GM12878 (cell line): ENCODE measurements around the gene PKHD1. TPM values are rescaled to one million over a fixed set of nuclear protein-coding genes. Genes with fewer than 3 reads are reported as not detected.

Experiments used
- ATAC-seq: fragments of 200-7000 bp; cut with Tn5 transposase; 3 replicates; pipeline ENCODE4 v1.9.1; 2020; ENCODE audit warnings: mild to moderate bottlenecking, moderate library complexity
- BruUV-seq: library from RNA; stranded (reverse); fragments of 400-500 nt; replicated peaks from 2 replicates; lab custom pipeline; 2021; lab: Mats Ljungman, UMichigan
- CTCF ChIA-PET: fragments of 300-600 bp; sonication (Branson Sonifier 250); formaldehyde crosslinking; extraction: SDS; loops from one replicate; lab custom pipeline; 2021; ENCODE audit warnings: inconsistent platforms; lab: Yijun Ruan, JAX
- POLR2A ChIA-PET: fragments of 350-600 bp; formaldehyde crosslinking; extraction: SDS; loops from one replicate; lab custom pipeline; 2021; ENCODE audit warnings: inconsistent platforms; lab: Charles Lee
- RAD21 ChIA-PET: fragments of 300-600 bp; sonication (Branson Sonifier 250); formaldehyde crosslinking; loops from one replicate; lab custom pipeline; 2023; ENCODE audit warnings: antibody characterized with exemption; ENCODE audit not compliant: unreplicated experiment; lab: Charles Lee
- SMC1A ChIA-PET: fragments of 300-600 bp; sonication (Branson Sonifier 250); formaldehyde crosslinking; loops from one replicate; lab custom pipeline; 2023; ENCODE audit not compliant: unreplicated experiment, uncharacterized antibody; lab: Charles Lee
- DNase-seq: peaks from one replicate; pipeline ENCODE4 v3.0.0-alpha.2; 2011; ENCODE audit warnings: low read depth, low spot score
- FAIRE-seq: peaks from 3 replicates; lab custom pipeline; 2011; peaks lifted over from hg19 to GRCh38; lab: Jason Lieb, UNC
- H2AFZ ChIP-seq: 2 replicates; pipeline ENCODE4 v1.6.0; 2011; ENCODE audit warnings: low read depth, low read length, control low read depth; ENCODE audit not compliant: control insufficient read depth
- H3K27ac ChIP-seq: 2 replicates; pipeline ENCODE4 v1.5.1; 2011; ENCODE audit warnings: control low read depth; ENCODE audit not compliant: control insufficient read depth, insufficient read depth
- H3K27me3 ChIP-seq, 2 experiments: replicated peaks in 1 of 2; 2 replicates each; pipeline versions ENCODE4 v1.6.0 to v1.6.1; 2011; ENCODE audit warnings: low read length in 1 of 2; ENCODE audit not compliant: control insufficient read depth in 2 of 2, insufficient read depth in 2 of 2
- H3K36me3 ChIP-seq, 2 experiments: 2 replicates each; pipeline ENCODE4 v1.5.1; 2011; ENCODE audit warnings: low read length in 1 of 2; ENCODE audit not compliant: control insufficient read depth in 2 of 2, insufficient read depth in 2 of 2
- H3K4me1 ChIP-seq: 2 replicates; pipeline ENCODE4 v1.6.1; 2011; ENCODE audit warnings: mild to moderate bottlenecking, low read length, moderate library complexity, mixed read lengths; ENCODE audit not compliant: control insufficient read depth, insufficient read depth
- H3K4me2 ChIP-seq: 2 replicates; pipeline ENCODE4 v1.6.0; 2011; ENCODE audit warnings: control low read depth; ENCODE audit not compliant: control insufficient read depth, insufficient read depth
- H3K4me3 ChIP-seq: fragments of 200-600 bp; sonication (generic); 2 replicates; pipeline ENCODE4 v1.5.1; 2016
- H3K79me2 ChIP-seq: 2 replicates; pipeline ENCODE4 v1.6.0; 2011; ENCODE audit warnings: low read length; ENCODE audit not compliant: control insufficient read depth, insufficient read depth
- H3K9ac ChIP-seq: 2 replicates; pipeline ENCODE4 v1.8.0; 2011; ENCODE audit warnings: low read length, control low read depth, mixed read lengths; ENCODE audit not compliant: control insufficient read depth, insufficient read depth
- H3K9me3 ChIP-seq: replicated peaks from 3 replicates; pipeline ENCODE4 v1.5.1; 2011; ENCODE audit warnings: mild to moderate bottlenecking, low read length; ENCODE audit not compliant: control insufficient read depth, insufficient read depth
- H4K20me1 ChIP-seq: 2 replicates; pipeline ENCODE4 v1.6.0; 2011; ENCODE audit not compliant: control insufficient read depth, insufficient read depth
- HCFC1 ChIP-seq: fragments of 150-350 bp; IDR thresholded peaks from 2 replicates; pipeline ENCODE4 v1.6.1; 2014; ENCODE audit warnings: low read length
- HDGF ChIP-seq: fragments of 450-650 bp; IDR thresholded peaks from 2 replicates; pipeline ENCODE4 v1.6.1; 2016; ENCODE audit warnings: antibody characterized with exemption
- NFIC ChIP-seq: IDR thresholded peaks from 2 replicates; pipeline ENCODE4 v1.6.1; 2012; ENCODE audit warnings: low read depth, mild to moderate bottlenecking, inconsistent platforms, low read length, moderate library complexity
- STAT3 ChIP-seq: IDR thresholded peaks from 2 replicates; pipeline ENCODE4 v1.6.1; 2011; ENCODE audit warnings: low read depth, low read length, improper control_type of control experiment
- SUPT20H ChIP-seq: IDR thresholded peaks from 2 replicates; pipeline ENCODE4 v1.6.1; 2011; ENCODE audit warnings: low read depth, mild to moderate bottlenecking, low read length, moderate library complexity, borderline replicate concordance; ENCODE audit not compliant: control insufficient read depth
- WRNIP1 ChIP-seq: IDR thresholded peaks from 2 replicates; pipeline ENCODE4 v1.6.1; 2011; ENCODE audit warnings: low read depth, low read length, improper control_type of control experiment, borderline replicate concordance
- WGBS: methylation state at CpG from one replicate; pipeline ENCODE4 v1.1.6; 2016; ENCODE audit warnings: low lambda C conversion rate; ENCODE audit not compliant: insufficient replicate concordance, insufficient coverage; ENCODE audit errors: missing lambda C conversion rate; 5-methylcytosine and 5-hydroxymethylcytosine counted together
- in situ Hi-C: fragments of 300-500 bp; cut with MboI; formaldehyde crosslinking; loops from 9 replicates; pipeline ENCODE4 v1.14.3; 2018; ENCODE audit warnings: mixed read lengths
- intact Hi-C: fragments of 100-400 bp; cut with micrococcal nuclease; formaldehyde crosslinking; loops from one replicate; pipeline ENCODE4 v1.14.2; 2022; ENCODE audit not compliant: unreplicated experiment
- polyA plus RNA-seq, 11 experiments: library from polyadenylated mRNA; depleted of rRNA in 4 of 11; unstranded in 6 of 11; stranded (reverse) in 5 of 11; fragments of >200 nt; fragmentation: Nextera tagmentation in 4 of 11; fragmentation: Illumina TruSeq in 1 of 11; extraction: Ambion mirVana in 4 of 11; extraction: Trizol in 1 of 11; gene quantifications; 1 replicate in 1 of 11; 2 replicates in 10 of 11; pipeline versions ENCODE4 v1.2.1 to v1.2.3, GENCODE V29; 2011 to 2016; ENCODE audit warnings: inconsistent platforms in 2 of 11, missing spikeins in 2 of 11, low read depth in 1 of 11
- total RNA-seq, 4 experiments: library from RNA; depleted of rRNA in 3 of 4; stranded (reverse); fragments of >200 nt in 3 of 4; fragmentation: Illumina TruSeq in 1 of 4; extraction: Trizol in 1 of 4; gene quantifications; 2 replicates each; pipeline versions ENCODE4 v1.2.1 to v1.2.3, GENCODE V29; 2013 to 2021
- TF ChIP-seq, protein P1 (sequence below): IDR thresholded peaks from 2 replicates; pipeline ENCODE4 v1.6.1; 2011; ENCODE audit warnings: borderline replicate concordance, low read depth, mild to moderate bottlenecking, moderate library complexity, mixed read lengths, low read length; ENCODE audit not compliant: insufficient read depth; ENCODE audit errors: extremely low read length
- TF ChIP-seq, protein P2 (sequence below): fragments of 150-350 bp; IDR thresholded peaks from 2 replicates; pipeline ENCODE4 v1.6.1; 2014; ENCODE audit warnings: mild to moderate bottlenecking, low read depth, low read length
- TF ChIP-seq, protein P3 (sequence below): fragments of 450-650 bp; IDR thresholded peaks from 2 replicates; pipeline ENCODE4 v1.6.1; 2018; ENCODE audit warnings: mild to moderate bottlenecking, low read depth, moderate library complexity; ENCODE audit not compliant: partially characterized antibody
- TF ChIP-seq, protein P4 (sequence below): IDR thresholded peaks from 2 replicates; pipeline ENCODE4 v1.6.1; 2011; ENCODE audit warnings: mild to moderate bottlenecking, low read depth, low read length, moderate library complexity; ENCODE audit not compliant: insufficient replicate concordance
- TF ChIP-seq, protein P5 (sequence below): fragments of 450-650 bp; IDR thresholded peaks from 2 replicates; pipeline ENCODE4 v1.6.1; 2017; ENCODE audit warnings: mild to moderate bottlenecking, low read depth, inconsistent platforms; ENCODE audit not compliant: poor library complexity, severe bottlenecking

Gene PKHD1
- total and polyA plus RNA-seq, 10 of the 15 experiments (the other 5 are each of a cell fraction or from before 2014, with no cell fraction given) = under 0.01 to 0.90 (median 0.02) TPM; not detected in 1

DNA sequence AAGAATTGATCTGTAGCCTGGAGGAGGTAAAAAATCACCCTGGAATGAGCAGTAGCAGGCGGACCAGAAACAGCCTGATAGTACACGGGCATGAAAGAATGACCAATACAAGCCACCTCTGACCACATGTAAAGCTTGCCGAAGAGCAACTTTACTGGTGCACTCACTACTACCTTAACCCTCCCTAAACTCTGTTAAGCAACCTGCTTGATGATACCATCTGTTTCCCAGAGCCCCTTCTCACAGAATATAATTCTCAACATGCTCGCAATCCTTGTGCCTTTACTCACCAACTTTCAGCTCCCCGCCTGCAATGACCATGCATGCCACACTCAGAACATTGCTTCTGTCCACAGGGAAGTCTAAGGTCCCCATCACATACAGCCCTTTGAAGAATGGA lies 296.5 kb downstream of the PKHD1 start:
- SMC1A ChIA-PET = interaction anchor here (1.6 to 1.7 kb wide), 2 partner anchors 9 to 10 kb away, joined by 3 to 4 read pairs; no protein-coding TSS in a partner anchor
- in situ Hi-C loops = no loop called here
- ATAC-seq (no peak), DNase-seq (no peak), FAIRE-seq (no peak)
- H4K20me1 ChIP-seq = no peaks in the 10 kb centered on the region
- POLR2A ChIA-PET = no interaction called here
- RAD21 ChIA-PET = no interaction called here
- CTCF ChIA-PET = no interaction called here
- no peak overlapping the region for H2AFZ ChIP-seq
- H3K9ac ChIP-seq = no peak overlapping the region
- WGBS = 13% methylated on average over 5 of the region's 5 CpGs
- H3K9me3 ChIP-seq = no peaks in the 10 kb centered on the region
- BruUV-seq = no TSS peak
- no peaks in the 10 kb centered on the region for H3K27me3 ChIP-seq
- H3K79me2 ChIP-seq = no peaks in the 10 kb centered on the region
- intact Hi-C loops = no loop called here
- H3K4me2 ChIP-seq = no peak overlapping the region
- no peak overlapping the region for H3K4me3 ChIP-seq
- TF ChIP-seq HDGF = no peak
- TF ChIP-seq SUPT20H = no peak
- TF ChIP-seq, protein P1, sequence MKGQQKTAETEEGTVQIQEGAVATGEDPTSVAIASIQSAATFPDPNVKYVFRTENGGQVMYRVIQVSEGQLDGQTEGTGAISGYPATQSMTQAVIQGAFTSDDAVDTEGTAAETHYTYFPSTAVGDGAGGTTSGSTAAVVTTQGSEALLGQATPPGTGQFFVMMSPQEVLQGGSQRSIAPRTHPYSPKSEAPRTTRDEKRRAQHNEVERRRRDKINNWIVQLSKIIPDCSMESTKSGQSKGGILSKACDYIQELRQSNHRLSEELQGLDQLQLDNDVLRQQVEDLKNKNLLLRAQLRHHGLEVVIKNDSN = no peak
- no peak for TF ChIP-seq STAT3
- TF ChIP-seq, protein P2, sequence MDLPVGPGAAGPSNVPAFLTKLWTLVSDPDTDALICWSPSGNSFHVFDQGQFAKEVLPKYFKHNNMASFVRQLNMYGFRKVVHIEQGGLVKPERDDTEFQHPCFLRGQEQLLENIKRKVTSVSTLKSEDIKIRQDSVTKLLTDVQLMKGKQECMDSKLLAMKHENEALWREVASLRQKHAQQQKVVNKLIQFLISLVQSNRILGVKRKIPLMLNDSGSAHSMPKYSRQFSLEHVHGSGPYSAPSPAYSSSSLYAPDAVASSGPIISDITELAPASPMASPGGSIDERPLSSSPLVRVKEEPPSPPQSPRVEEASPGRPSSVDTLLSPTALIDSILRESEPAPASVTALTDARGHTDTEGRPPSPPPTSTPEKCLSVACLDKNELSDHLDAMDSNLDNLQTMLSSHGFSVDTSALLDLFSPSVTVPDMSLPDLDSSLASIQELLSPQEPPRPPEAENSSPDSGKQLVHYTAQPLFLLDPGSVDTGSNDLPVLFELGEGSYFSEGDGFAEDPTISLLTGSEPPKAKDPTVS = no peak
- TF ChIP-seq NFIC = no peak
- no peak for TF ChIP-seq WRNIP1
- no peak for TF ChIP-seq HCFC1
- TF ChIP-seq, protein P3, sequence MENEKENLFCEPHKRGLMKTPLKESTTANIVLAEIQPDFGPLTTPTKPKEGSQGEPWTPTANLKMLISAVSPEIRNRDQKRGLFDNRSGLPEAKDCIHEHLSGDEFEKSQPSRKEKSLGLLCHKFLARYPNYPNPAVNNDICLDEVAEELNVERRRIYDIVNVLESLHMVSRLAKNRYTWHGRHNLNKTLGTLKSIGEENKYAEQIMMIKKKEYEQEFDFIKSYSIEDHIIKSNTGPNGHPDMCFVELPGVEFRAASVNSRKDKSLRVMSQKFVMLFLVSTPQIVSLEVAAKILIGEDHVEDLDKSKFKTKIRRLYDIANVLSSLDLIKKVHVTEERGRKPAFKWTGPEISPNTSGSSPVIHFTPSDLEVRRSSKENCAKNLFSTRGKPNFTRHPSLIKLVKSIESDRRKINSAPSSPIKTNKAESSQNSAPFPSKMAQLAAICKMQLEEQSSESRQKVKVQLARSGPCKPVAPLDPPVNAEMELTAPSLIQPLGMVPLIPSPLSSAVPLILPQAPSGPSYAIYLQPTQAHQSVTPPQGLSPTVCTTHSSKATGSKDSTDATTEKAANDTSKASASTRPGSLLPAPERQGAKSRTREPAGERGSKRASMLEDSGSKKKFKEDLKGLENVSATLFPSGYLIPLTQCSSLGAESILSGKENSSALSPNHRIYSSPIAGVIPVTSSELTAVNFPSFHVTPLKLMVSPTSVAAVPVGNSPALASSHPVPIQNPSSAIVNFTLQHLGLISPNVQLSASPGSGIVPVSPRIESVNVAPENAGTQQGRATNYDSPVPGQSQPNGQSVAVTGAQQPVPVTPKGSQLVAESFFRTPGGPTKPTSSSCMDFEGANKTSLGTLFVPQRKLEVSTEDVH = no peak
- TF ChIP-seq, protein P4, sequence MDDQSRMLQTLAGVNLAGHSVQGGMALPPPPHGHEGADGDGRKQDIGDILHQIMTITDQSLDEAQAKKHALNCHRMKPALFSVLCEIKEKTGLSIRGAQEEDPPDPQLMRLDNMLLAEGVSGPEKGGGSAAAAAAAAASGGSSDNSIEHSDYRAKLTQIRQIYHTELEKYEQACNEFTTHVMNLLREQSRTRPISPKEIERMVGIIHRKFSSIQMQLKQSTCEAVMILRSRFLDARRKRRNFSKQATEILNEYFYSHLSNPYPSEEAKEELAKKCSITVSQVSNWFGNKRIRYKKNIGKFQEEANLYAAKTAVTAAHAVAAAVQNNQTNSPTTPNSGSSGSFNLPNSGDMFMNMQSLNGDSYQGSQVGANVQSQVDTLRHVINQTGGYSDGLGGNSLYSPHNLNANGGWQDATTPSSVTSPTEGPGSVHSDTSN = no peak
- TF ChIP-seq, protein P5, sequence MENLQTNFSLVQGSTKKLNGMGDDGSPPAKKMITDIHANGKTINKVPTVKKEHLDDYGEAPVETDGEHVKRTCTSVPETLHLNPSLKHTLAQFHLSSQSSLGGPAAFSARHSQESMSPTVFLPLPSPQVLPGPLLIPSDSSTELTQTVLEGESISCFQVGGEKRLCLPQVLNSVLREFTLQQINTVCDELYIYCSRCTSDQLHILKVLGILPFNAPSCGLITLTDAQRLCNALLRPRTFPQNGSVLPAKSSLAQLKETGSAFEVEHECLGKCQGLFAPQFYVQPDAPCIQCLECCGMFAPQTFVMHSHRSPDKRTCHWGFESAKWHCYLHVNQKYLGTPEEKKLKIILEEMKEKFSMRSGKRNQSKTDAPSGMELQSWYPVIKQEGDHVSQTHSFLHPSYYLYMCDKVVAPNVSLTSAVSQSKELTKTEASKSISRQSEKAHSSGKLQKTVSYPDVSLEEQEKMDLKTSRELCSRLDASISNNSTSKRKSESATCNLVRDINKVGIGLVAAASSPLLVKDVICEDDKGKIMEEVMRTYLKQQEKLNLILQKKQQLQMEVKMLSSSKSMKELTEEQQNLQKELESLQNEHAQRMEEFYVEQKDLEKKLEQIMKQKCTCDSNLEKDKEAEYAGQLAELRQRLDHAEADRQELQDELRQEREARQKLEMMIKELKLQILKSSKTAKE = no peak
- no peaks in the 10 kb centered on the region for H3K4me1 ChIP-seq
- H3K27ac ChIP-seq = no peak overlapping the region
- no peaks in the 10 kb centered on the region for H3K36me3 ChIP-seq
